Measurements from ENCODE around the gene RBM20. TPM values are rescaled to one million over a fixed set of nuclear protein-coding genes. Genes with fewer than 3 reads are reported as not detected.
A peak's percentile ranks its signal among the peaks of the same experiment; 100 is the strongest.

Gene RBM20
- total and polyA plus RNA-seq, 2 donors from 2014 or later = 0.88 to 2.1 TPM

- DNase-seq = no peak
- no peak for FAIRE-seq
- Histone ChIP-seq H3K4me3 (ENCODE audit: low read length in 3 of 3) (no peak overlapping the region), H3K27me3 (ENCODE audit: control insufficient read depth, insufficient read depth, low read length) (no peaks in the 10 kb centered on the region), H3K9ac (ENCODE audit: low read length in 3 of 3) (no peak overlapping the region), H3K36me3 (ENCODE audit: control insufficient read depth in 2 of 3, insufficient read depth in 3 of 3, low read length in 3 of 3) (no peaks in the 10 kb centered on the region), H3K9me3 (ENCODE audit: control insufficient read depth in 2 of 3, insufficient read depth in 1 of 3, low read length in 3 of 3) (no peaks in the 10 kb centered on the region), H3K4me1 (ENCODE audit: control insufficient read depth in 2 of 3, insufficient read depth in 2 of 3, low read depth in 1 of 3, low read length in 3 of 3) (no peaks in the 10 kb centered on the region), H3K27ac (ENCODE audit: low read depth in 2 of 2, low read length in 2 of 2) (peak overlapping the region in 1 of 2 donors; percentile 16)
- TF ChIP-seq CTCF (IDR thresholded peaks at IDR 0.05; ENCODE audit: borderline replicate concordance, extremely low read depth, insufficient read depth) = no peak
- intact Hi-C loops (cut with DNase I) = no loop called here
Observed at GRCh38 chr10:110667620-110668343, 23.6 kb downstream of the RBM20 start.

- Histone ChIP-seq H3K27ac (ENCODE audit: low read depth in 2 of 2, low read length in 2 of 2) (no peak overlapping the region), H3K4me1 (ENCODE audit: control insufficient read depth in 2 of 3, insufficient read depth in 2 of 3, low read depth in 1 of 3, low read length in 3 of 3) (no peaks in the 10 kb centered on the region), H3K9me3 (ENCODE audit: control insufficient read depth in 2 of 3, insufficient read depth in 1 of 3, low read length in 3 of 3) (no peaks in the 10 kb centered on the region), H3K9ac (ENCODE audit: low read length in 3 of 3) (no peak overlapping the region), H3K4me3 (ENCODE audit: low read length in 3 of 3) (no peak overlapping the region), H3K27me3 (ENCODE audit: control insufficient read depth, insufficient read depth, low read length) (no peaks in the 10 kb centered on the region), H3K36me3 (ENCODE audit: control insufficient read depth in 2 of 3, insufficient read depth in 3 of 3, low read length in 3 of 3) (no peaks in the 10 kb centered on the region)
- no peak for DNase-seq
- FAIRE-seq = no peak
- no peak for TF ChIP-seq CTCF (IDR thresholded peaks at IDR 0.05; ENCODE audit: borderline replicate concordance, extremely low read depth, insufficient read depth)
- intact Hi-C loops (cut with DNase I) = no loop called here
Observed at GRCh38 chr10:110668443-110668842, 24.3 kb downstream of the RBM20 start.

GRCh38 chr10:110670335-110670734, 26.2 kb downstream of the RBM20 start:
- no peak for TF ChIP-seq CTCF (IDR thresholded peaks at IDR 0.05; ENCODE audit: borderline replicate concordance, extremely low read depth, insufficient read depth)
- Histone ChIP-seq H3K4me3 (ENCODE audit: low read length in 3 of 3) (no peak overlapping the region), H3K4me1 (ENCODE audit: control insufficient read depth in 2 of 3, insufficient read depth in 2 of 3, low read depth in 1 of 3, low read length in 3 of 3) (no peaks in the 10 kb centered on the region), H3K36me3 (ENCODE audit: control insufficient read depth in 2 of 3, insufficient read depth in 3 of 3, low read length in 3 of 3) (no peaks in the 10 kb centered on the region), H3K9ac (ENCODE audit: low read length in 3 of 3) (no peak overlapping the region), H3K27me3 (ENCODE audit: control insufficient read depth, insufficient read depth, low read length) (no peaks in the 10 kb centered on the region), H3K27ac (ENCODE audit: low read depth in 2 of 2, low read length in 2 of 2) (no peak overlapping the region), H3K9me3 (ENCODE audit: control insufficient read depth in 2 of 3, insufficient read depth in 1 of 3, low read length in 3 of 3) (no peaks in the 10 kb centered on the region)
- DNase-seq (no peak), FAIRE-seq (no peak)
- intact Hi-C loops (cut with DNase I) = no loop called here
